Measurements from ENCODE around the gene RBM5.

RBM5 gene

DNA sequence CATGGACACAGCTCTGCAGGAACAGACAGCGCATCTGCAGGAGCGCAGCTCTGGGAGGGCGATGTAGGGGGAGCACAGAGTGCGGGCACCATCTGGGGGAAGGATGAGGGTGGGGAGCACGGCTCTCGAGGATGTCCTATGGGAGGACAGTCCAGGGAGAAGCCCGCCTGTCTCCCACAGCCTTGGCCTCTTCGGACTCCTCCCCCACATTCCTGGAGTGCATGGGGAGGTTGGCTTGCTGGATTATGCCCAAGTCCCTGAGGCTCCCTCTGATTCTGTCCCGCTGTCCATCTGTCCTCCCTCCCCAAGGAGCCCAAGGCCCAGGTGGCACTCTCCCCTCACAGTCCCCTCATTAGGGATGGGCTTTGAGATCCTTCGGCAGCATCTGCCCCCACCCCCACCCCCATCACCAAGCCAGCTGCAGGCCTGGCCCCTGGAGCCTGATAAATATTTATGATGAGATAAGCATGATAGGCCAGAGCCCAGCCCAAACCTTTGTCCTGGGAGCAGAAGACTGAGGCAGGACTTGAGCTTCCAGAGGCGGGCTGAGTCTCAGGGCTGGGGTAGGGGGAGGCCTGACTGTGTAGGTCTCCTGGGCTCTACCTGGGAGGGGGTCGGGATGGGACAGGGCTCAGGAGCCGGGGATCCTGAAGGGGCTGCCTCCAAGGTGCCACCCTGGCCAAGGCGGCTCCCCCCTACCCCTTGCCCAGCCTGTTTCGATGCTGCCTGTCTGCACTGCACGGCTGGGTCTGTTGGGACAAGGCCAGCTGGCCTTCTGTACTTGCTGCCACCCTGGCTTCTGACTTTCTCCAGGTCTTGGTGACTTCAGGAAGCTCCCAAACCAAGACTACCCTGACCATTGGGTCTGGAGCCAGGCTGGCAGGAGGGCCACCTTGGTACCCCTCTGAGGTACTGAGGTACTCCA, 37.8 kb downstream of the RBM5 start:
- no peaks in the 10 kb centered on the region for H4K20me1 ChIP-seq (ENCODE audit: insufficient read depth, low read length, poor library complexity, severe bottlenecking)
- no peak overlapping the region for H3K4me3 ChIP-seq (ENCODE audit: low read length, poor library complexity, severe bottlenecking)
- H3K36me3 ChIP-seq (ENCODE audit: insufficient read depth, low read length), result no peaks in the 10 kb centered on the region
- H3F3A ChIP-seq (ENCODE audit: low read depth), result no peaks in the 10 kb centered on the region
- no peaks in the 10 kb centered on the region for H3K9me2 ChIP-seq (replicated peaks; ENCODE audit: low read depth, low read length)
- no peaks in the 10 kb centered on the region for H3K4me1 ChIP-seq (ENCODE audit: insufficient read depth, low read length, poor library complexity, severe bottlenecking)
- no peaks in the 10 kb centered on the region for H3K79me2 ChIP-seq (ENCODE audit: insufficient read depth, low read length)
- no peak overlapping the region for H2AFZ ChIP-seq (ENCODE audit: low read length)
- TF ChIP-seq, protein P1, sequence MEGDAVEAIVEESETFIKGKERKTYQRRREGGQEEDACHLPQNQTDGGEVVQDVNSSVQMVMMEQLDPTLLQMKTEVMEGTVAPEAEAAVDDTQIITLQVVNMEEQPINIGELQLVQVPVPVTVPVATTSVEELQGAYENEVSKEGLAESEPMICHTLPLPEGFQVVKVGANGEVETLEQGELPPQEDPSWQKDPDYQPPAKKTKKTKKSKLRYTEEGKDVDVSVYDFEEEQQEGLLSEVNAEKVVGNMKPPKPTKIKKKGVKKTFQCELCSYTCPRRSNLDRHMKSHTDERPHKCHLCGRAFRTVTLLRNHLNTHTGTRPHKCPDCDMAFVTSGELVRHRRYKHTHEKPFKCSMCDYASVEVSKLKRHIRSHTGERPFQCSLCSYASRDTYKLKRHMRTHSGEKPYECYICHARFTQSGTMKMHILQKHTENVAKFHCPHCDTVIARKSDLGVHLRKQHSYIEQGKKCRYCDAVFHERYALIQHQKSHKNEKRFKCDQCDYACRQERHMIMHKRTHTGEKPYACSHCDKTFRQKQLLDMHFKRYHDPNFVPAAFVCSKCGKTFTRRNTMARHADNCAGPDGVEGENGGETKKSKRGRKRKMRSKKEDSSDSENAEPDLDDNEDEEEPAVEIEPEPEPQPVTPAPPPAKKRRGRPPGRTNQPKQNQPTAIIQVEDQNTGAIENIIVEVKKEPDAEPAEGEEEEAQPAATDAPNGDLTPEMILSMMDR (conservative IDR thresholded peaks at IDR 0.05; ENCODE audit: low read length), result no peak
- TF ChIP-seq EZH2phosphoT487 (IDR thresholded peaks at IDR 0.05; ENCODE audit: borderline replicate concordance), result no peak
- H3K27me3 ChIP-seq (ENCODE audit: insufficient read depth, low read length, poor library complexity, severe bottlenecking), result no peaks in the 10 kb centered on the region
- H3K9me3 ChIP-seq (ENCODE audit: insufficient read depth, low read depth, low read length), result no peaks in the 10 kb centered on the region
- H3K9ac ChIP-seq (ENCODE audit: low read depth, low read length, poor library complexity, severe bottlenecking), result no peak overlapping the region
- no peak overlapping the region for H3K4me2 ChIP-seq (ENCODE audit: low read depth, low read length, poor library complexity, severe bottlenecking)

DNA sequence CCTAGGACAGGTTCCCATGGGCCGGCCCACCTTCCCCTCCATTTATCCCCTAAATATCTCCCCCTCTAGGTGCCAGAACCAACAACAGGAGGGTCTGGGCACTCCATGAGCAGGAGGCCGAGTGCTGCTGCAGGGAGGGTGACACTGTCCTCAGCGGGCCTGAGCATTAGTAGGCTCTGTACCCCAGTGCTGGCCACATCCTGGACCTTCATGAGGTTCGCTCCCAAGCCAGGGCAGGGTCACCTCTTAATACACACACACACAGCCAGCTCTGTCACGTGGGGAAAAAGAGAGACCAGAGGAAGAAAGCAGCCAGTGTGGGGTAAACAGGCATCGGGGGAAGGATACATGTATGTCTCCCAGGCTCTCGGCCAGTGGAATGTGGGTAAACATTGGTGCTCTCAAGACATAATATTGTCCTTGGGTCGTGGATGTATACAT, 38.6 kb downstream of the RBM5 start:
- Histone ChIP-seq H3K9me2 (replicated peaks; ENCODE audit: low read depth, low read length) (no peaks in the 10 kb centered on the region), H3K36me3 (ENCODE audit: insufficient read depth, low read length) (no peaks in the 10 kb centered on the region), H4K20me1 (ENCODE audit: insufficient read depth, low read length, poor library complexity, severe bottlenecking) (no peaks in the 10 kb centered on the region), H3K4me2 (ENCODE audit: low read depth, low read length, poor library complexity, severe bottlenecking) (no peak overlapping the region), H3K9me3 (ENCODE audit: insufficient read depth, low read depth, low read length) (no peaks in the 10 kb centered on the region), H3K27me3 (ENCODE audit: insufficient read depth, low read length, poor library complexity, severe bottlenecking) (no peaks in the 10 kb centered on the region), H3K4me3 (ENCODE audit: low read length, poor library complexity, severe bottlenecking) (no peak overlapping the region), H3K4me1 (ENCODE audit: insufficient read depth, low read length, poor library complexity, severe bottlenecking) (no peaks in the 10 kb centered on the region), H3K9ac (ENCODE audit: low read depth, low read length, poor library complexity, severe bottlenecking) (no peak overlapping the region), H3K79me2 (ENCODE audit: insufficient read depth, low read length) (no peaks in the 10 kb centered on the region), H3F3A (ENCODE audit: low read depth) (no peaks in the 10 kb centered on the region), H2AFZ (ENCODE audit: low read length) (no peak overlapping the region)
- TF ChIP-seq EZH2phosphoT487 (IDR thresholded peaks at IDR 0.05; ENCODE audit: borderline replicate concordance), result no peak
- TF ChIP-seq, protein P1 (conservative IDR thresholded peaks at IDR 0.05; ENCODE audit: low read length), result no peak

DNA sequence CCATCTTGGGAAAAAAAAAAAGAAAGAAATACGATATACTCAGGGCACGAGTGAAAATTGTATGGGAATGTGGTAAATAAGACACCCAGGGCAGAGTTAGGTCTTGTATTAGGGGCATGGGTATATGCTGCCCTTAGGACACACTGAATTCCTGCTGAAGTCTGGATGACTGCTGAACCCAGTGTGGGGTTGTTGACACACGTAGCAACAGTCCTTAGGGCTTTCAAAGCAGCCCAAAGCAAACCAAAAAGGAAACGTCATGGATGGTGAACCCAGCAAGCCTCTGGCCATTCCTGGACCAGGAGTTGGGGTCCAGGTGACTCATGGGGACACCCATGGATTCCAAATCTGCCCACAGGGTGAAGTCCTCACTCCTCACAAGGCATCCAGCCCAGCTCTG, 39.3 kb downstream of the RBM5 start:
- Histone ChIP-seq H3K79me2 (ENCODE audit: insufficient read depth, low read length) (no peaks in the 10 kb centered on the region), H3K9me3 (ENCODE audit: insufficient read depth, low read depth, low read length) (no peaks in the 10 kb centered on the region), H3K4me1 (ENCODE audit: insufficient read depth, low read length, poor library complexity, severe bottlenecking) (no peaks in the 10 kb centered on the region), H4K20me1 (ENCODE audit: insufficient read depth, low read length, poor library complexity, severe bottlenecking) (no peaks in the 10 kb centered on the region), H3K4me3 (ENCODE audit: low read length, poor library complexity, severe bottlenecking) (no peak overlapping the region), H3K27me3 (ENCODE audit: insufficient read depth, low read length, poor library complexity, severe bottlenecking) (no peaks in the 10 kb centered on the region), H3F3A (ENCODE audit: low read depth) (no peaks in the 10 kb centered on the region), H3K9ac (ENCODE audit: low read depth, low read length, poor library complexity, severe bottlenecking) (no peak overlapping the region), H2AFZ (ENCODE audit: low read length) (no peak overlapping the region), H3K36me3 (ENCODE audit: insufficient read depth, low read length) (no peaks in the 10 kb centered on the region), H3K9me2 (replicated peaks; ENCODE audit: low read depth, low read length) (no peaks in the 10 kb centered on the region), H3K4me2 (ENCODE audit: low read depth, low read length, poor library complexity, severe bottlenecking) (no peak overlapping the region)
- TF ChIP-seq, protein P1 (conservative IDR thresholded peaks at IDR 0.05; ENCODE audit: low read length), result no peak
- no peak for TF ChIP-seq EZH2phosphoT487 (IDR thresholded peaks at IDR 0.05; ENCODE audit: borderline replicate concordance)

All from Loucy (cell line).